ENCODE measurements around the gene GOLGA6B.
A peak's percentile ranks its signal among the peaks of the same experiment; 100 is the strongest.
"Not testable (repeated sequence)": the region's sequence is repeated elsewhere in the genome, so short reads cannot be mapped to it uniquely, and the experiment has no call there.

Gene GOLGA6B, protein sequence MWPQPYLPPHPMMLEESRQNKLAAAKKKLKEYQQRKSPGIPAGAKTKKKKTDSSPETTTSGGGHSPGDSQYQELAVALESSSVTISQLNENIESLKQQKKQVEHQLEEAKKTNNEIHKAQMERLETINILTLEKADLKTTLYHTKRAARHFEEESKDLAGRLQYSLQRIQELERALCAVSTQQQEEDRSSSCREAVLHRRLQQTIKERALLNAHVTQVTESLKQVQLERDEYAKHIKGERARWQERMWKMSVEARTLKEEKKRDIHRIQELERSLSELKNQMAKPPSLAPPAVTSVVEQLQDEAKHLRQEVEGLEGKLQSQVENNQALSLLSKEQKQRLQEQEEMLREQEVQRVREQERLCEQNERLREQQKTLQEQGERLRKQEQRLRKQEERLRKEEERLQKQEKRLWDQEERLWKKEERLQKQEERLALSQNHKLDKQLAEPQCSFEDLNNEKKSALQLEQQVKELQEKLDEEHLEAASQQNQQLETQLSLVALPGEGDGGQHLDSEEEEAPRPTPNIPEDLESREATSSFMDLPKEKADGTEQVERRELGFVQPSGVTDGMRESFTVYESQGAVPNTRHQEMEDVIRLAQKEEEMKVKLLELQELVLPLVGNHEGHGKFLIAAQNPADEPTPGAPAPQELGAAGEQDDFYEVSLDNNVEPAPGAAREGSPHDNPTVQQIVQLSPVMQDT

DNA sequence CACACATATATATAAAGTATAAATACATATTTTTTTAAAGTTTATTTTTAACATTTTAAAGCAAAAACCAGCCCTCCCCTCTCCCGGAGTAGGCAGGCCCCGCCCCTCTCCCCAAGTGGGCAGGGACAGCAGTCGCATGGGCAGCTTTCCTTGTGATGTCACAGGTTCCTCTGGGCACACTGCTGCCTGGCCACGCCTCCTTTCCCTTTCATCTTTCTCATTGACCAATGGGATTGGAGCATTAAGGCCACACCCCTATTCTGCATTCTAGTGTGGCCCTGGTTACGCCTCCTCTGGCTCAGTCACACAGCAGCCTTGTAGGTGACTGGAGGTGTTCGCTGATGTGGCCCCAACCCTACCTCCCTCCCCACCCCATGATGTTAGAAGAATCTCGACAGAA lies at the start of gene GOLGA6B:
GOLGA6B (plus strand) TSS at position 301 of the 400 bp plus-strand sequence; CDS start at position 342, 41 bp downstream.
- DNase-seq (ENCODE audit: low read depth) = not testable (repeated sequence)

DNA sequence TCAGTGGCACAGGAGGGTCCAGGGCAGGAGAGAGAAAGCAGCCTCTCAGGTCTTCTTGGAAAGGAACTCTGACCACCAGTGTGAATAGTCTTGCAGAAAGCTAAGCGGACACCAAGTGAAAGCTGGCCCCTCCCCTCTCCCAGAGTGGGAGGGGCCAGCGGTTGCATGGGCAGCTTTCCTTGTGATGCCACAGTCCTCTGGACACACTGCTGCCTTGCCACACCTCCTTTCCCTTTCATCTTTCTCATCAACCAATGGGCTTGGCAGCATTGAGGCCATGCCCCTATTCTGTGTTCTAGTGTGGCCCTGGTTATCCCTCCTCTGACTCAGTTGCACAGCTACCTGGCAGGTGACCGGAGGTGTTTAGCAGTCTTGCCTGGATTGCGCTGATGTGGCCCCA lies 49.7 kb upstream of the GOLGA6B start:
- DNase-seq (ENCODE audit: low read depth) = no peak

DNA sequence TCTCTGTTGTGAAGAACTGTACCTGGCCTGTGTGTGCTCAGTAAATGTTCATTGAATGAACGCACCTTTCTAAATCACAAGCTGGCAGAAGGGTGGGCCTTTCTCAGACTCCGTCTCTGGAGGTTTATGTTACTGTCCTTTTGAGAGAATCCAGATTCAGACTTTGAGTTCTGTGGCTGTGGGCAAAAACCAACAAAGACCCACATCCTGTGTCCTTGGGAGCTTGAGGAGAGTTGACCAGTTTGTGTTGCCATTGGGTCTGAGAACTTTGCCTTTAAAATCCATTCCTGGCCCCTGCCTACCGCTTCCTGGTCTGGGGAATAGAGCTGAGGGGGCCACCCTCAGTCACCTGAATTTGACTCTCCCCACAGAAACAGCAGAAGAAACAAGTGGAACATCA lies 46.4 kb upstream of the GOLGA6B start:
- DNase-seq (ENCODE audit: low read depth) = not testable (repeated sequence)

DNA sequence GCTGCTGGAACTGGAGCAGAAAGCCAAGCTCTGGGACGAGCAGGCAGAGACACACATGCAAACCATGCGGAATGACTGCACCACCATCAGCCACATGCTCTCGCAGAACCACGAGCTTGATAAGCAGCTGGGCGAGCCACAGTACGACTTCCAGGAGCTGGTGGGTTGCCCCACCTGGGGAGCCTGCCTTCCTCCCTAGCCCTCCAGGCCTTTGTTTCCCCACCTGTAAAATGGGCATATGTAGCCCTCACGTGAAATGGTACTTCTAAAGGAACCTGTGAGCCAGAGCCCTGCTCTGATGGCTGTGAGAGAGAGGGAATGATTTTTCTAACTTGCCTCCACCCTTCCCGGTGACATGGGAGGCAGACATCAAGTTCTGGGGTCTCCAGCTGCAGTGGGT lies 44.6 kb upstream of the GOLGA6B start:
- DNase-seq (ENCODE audit: low read depth) = no peak

DNA sequence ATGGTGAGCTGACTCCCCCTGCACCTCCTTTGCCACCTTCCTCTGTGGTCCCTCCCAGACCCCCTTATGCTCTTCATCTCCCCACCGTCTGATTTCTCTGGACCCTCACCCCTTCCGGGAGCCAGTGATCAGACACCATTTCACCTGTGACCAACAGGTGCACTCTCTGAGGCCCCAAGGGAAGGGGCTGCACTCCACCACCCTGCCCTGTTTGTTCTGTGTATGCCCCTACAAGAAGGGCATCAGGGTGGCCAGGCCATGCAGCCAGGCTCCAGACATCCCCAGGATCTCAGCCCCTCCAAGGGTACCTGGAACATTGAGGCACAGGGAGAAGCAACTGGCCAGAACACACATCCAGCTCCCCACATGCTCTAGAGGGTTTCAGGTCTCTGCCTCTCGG lies 42.2 kb upstream of the GOLGA6B start:
- DNase-seq (ENCODE audit: low read depth) = not testable (repeated sequence)

DNA sequence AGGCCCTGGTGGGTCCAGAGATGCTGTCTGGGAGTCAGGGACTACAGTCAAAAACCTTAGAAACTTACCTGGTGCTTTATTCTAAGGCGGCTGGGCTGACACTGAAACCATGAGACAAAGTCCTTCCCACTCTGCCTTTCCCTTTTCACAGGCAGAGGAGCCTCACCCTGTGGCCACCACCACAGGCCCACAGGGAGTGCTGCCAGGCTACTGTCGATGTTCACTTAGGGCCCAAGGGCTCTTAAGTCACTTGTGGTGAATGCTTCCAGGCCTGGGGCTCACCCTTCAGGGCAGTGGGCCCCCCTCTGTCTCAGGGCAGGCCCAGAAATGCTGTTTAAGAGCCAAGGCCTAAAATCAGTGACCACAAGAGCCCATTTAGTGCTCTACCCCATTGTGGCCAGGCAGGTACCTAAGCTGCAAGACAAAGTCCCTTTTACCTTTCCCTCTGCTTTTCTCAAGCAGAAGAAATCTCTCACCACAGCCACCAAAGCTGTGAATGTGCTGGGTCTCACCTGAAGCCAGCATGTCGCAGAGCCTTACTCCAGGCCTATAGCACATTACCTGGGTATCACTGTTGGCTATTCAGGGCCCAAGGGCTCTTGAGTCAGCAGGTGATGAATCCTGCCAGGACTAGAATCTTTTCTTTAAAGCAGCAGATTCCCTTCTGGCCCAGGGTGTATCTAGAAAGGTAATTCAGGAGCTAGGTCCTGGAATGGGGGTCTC lies 39.5 kb upstream of the GOLGA6B start:
- DNase-seq (ENCODE audit: low read depth) = no peak

DNA sequence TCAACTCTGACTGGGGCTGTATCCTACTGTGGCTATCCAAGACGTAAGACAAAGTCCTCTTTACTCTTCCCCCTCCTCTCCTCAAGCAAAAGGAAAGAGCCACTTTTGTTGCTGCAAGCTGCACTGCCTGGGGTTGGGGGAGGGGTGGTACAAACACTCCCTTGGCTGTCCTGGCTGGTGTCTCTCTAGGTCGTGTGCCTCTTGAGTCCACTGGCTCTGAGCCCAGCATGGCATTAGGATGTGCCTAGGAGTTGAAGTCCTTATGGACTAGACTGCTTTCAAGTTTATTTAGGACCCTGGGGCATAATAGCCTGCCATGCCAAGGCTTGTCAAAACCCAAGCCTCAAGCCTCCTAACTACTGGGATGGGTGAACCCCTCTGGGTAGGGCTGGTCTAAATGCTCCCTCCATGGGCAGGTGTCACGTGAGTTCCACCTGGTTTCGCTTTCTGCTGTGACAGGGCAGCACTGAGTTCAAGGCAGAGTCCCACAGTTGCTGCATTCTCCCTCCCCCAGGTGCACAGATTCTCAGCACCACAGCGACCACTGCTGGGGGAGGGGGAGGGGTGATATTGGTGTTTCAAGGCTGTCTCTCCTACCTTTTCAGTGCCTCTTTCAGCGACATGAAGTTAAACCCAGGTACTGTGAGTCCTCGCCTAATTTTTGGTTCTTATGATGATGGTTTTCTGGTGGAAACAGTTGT lies 38.8 kb upstream of the GOLGA6B start:
- DNase-seq (ENCODE audit: low read depth) = not testable (repeated sequence)

DNA sequence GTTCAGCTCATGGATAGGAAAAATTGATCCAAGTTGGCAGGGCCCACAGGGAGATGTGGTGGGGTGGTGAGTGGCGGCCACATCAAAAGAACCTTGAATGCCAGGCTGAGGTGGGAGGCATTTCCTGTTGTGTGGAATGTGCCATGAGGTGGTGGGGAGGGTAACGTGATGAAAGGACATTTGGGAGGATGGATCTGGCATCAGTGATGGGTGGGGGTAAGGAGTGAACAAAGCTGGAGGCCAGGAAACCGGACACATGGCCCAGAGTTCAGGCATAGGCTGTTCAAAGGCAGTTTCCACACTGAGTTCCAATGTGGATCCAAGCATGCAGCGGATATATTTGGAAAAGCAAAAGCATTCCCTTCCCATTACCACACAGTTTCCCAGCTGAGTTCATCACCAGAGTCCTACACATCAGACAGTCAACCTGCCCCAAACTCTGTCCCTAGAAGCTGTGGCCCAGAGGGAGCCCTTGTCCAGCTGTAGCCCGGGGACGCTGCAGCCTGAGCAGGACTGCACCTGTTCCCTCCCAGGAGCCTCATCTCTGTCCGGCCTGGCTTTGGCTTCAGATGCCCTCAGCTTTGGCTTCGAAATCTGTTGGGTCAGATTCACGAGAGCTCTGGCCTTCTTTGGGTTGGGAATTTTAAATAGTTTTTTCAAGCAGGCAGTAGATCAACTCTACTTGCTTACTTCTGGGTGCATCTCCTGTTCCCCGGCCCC lies 37.8 kb upstream of the GOLGA6B start:
- DNase-seq (ENCODE audit: low read depth) = no peak

DNA sequence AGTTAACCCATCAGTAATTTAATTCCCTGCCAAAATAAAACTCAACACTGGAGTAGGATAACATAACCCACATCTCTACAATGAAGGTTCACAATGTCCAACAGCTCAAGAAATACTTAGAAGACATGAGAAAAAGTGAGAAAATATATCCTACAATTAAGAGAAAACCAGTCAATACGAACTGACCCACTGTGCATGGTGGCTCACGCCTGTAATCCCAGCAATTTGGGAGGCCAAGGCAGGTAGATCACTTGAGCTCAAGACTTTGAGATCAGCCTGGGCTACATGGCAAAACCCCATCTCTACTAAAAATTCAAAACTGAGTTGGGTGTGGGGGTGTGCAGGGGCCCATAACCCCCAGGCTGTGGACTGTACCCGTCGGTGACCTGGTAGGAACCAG lies 30.6 kb upstream of the GOLGA6B start:
- DNase-seq (ENCODE audit: low read depth) = not testable (repeated sequence)

DNA sequence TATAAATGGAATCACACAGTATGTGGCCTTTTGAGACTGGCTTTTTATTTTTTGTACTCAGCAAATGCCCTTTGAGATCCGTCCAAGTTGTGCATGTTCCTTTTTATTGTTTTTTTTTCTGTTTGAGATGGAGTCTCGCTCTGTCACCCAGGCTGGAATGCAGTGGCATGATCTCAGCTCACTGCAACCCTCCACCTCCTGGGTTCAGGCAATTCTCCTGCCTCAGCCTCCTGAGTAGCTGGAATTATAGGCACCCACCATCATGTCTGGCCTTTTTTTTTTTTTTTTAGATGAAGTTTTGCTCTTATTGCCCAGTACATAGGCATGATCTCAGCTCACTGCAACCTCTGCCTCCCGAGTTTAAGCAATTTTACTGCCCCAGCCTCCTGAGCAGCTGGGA lies 28.3 kb upstream of the GOLGA6B start:
- DNase-seq (ENCODE audit: low read depth) = not testable (repeated sequence)

DNA sequence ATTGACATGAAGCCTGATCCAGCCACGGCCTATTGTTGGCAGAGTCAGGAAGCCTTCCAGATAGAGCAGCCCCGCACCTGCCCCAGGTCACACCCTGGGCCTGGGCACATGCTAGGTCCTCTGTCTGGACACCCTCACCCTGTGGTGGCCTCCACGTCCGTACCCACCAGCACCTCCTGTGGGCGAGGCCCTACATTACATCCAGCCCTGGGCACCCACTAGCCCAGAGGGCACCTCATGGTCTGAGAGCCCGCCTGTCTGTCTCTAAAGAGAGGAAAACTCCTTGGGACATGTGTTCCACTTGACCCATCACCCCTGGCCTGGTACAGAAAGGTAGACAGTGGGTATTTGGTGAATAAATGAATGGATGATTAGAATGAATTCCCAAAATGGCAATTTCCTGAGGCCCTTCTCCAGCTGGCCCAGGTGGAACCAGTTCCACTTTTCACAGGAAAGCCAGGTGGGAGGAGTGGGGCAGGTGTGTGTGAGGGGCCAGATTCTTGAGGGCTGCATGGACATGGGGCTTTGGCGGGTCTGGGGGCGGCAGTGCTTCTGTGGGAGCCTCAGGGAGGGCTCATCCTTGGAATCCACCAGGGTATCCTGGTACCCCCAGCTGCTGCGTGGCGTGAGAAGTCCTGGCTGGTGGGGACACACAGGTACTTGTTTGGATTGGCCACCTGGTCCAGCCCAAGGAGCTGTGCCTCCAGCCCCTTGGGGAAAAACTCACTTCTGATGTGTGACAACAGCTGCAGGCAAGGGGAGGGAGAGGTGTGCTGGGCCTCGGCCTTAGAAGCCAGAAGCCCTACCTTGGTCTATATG lies 26.0 kb upstream of the GOLGA6B start:
- not testable (repeated sequence) for DNase-seq (ENCODE audit: low read depth)

DNA sequence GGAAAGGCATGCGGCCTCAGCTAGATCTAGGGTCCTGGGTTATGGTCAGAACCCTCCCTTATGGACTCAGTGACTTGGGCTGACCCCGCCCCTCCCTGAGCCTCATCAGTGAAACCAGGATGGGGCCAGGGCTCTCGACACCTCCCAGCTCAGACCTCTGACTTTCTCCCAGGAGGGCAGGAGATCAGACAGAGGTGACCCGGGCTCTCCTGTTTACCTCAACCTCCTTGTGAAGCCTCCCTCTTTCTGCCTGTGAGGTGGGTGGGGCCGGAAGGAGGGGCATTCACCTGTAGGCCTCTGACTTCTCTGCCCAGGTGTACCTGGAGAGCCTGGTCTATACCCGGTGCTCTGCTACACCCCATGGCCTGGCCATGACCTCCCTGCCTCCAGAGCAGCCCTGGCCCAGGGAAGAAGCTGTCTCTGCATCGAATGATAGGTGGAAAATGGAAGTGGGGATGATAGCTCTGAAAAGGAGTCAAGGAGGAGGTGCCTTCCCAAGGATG lies 25.4 kb upstream of the GOLGA6B start:
- DNase-seq (ENCODE audit: low read depth) = not testable (repeated sequence)

DNA sequence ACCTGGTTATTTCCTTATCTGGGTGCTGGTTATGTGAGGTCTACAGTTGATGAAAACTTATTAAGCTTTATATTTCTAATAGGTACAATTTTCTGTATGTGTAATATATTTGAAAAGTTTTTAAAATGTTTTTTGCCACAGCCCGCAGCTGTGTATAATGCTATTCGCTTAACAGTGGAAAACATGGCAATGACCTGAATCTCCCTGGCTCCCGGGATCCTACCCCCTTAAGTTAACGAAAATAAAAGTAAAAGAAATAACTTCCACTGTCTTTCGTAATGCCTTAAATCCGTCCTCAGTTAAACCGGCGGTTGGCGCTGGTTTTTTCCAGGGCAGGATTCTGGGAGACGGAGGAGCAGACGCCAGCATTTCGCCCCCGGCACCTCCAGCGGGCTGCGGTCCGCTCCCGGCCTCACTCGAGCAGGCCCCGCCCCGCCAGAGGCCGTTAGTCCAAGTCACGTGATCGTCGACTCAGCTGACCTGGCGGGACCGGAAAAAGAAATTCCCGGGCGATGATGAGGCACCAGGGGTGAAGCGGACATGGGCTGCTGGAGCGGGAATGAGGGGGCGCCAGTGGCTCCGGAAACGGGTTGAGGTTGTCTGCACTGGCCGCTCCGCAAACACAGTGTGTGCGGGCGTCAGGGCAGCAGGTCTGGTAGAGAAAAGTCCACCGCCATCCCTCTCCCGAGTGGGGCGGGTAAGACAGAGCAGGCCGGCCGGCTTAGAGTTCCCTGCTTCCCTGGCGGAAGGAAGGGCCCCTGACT lies 17.8 kb upstream of the GOLGA6B start:
- peak; percentile 36 for DNase-seq (ENCODE audit: low read depth)

DNA sequence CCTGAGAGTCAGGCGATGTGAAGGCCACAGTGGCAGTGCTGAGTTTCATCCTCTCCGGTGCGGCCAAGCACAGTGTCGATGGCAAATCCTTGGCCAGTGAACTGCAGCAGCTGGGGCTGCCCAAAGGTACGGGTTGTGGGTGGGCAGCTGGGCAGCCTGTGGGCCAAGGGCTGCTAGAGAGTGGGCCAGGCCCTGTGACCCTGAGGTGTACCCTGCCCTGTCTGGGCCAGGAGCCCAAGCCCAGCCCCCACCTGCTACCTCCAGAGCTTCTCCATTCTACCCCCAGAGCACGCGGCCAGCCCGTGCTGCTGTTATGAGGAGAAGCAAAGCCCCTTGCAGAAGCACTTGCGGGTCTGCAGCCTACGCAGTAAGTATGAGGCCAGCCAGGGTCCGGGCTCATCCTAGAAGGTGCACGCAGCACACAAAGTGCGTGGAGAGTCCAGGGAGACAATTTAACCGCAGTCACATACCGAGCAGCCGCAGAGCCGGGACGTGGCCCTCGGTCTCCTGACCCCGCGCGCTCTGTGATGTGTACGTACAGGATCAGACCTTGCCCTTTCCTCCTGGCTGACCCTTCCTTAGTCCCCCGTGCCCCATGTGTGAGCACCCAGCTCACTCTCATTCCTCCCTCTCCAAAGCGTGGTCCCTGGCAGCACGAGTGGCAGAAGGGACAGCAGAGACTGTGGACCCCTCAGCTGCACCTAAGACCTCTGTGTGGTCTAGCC lies 14.6 kb upstream of the GOLGA6B start:
- not testable (repeated sequence) for DNase-seq (ENCODE audit: low read depth)

DNA sequence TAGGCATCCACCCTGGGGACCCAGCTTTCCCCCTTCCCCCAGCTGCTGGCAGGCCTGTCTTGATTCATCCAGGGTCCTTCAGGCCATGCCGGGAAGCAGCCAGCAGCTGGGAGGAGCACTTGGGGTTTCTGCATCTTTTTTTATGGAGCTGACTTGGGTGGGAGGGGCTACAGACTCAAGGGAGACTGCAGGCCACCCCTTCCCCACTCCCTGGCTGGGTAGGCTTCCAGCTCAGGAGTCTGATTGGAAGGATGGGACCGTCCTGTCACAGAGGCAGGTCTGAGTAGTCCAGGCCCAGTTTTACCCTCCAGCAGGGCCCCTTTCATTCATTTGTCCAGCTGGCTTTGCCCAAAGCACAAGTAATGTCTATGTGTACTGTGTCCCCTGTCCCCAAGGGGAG lies 12.2 kb upstream of the GOLGA6B start:
- DNase-seq (ENCODE audit: low read depth) = not testable (repeated sequence)

DNA sequence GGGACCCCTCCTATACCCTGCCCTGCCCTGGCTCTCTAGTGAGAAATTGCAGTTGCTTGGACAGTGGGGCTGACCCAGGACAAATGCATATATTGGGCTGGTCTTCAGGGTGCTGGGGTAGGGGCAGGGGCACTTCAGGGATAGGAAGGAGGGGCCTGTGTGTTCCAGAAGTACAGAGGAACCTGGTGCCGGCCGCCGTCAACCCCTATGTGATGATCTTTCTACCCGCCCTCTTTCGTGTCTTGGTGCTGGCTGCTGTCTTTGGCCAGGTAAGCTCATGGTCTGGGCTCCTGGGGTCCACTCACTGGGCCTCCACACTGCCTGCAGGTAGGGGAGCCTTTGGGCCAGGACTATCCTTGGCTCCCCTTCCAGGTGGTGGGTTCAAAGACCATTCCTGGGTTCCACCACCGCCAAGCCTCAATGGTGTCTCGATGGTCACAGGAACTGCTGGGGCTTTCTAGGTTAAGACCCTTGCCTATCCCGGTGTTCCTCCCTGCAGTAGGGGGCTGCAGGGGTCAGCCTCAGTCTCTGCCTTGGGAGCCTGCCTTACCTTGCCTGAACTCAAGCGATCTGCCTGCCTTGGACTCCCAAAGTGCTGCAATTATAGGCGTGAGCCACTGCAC lies 5.8 kb upstream of the GOLGA6B start:
- DNase-seq (ENCODE audit: low read depth) = not testable (repeated sequence)

DNA sequence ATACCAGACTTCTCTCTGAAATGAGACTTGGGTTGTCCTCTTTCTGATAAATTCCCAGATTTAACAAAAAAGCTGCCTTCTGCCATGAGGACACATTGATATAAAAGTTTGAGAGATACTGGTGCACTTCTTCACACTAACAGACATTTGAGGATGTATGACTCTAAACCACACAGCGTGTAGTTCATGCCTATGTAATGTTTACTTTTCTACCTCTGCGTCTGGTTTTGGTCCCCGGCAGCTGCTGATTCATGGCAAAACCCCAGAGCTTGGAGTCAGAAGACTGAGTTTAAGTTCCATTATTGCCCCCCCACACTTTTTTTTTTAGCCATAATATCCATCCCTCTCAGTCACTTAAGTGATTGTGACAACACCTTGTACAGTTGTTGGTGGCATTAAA lies 1.5 kb downstream of the GOLGA6B start:
- not testable (repeated sequence) for DNase-seq (ENCODE audit: low read depth)

DNA sequence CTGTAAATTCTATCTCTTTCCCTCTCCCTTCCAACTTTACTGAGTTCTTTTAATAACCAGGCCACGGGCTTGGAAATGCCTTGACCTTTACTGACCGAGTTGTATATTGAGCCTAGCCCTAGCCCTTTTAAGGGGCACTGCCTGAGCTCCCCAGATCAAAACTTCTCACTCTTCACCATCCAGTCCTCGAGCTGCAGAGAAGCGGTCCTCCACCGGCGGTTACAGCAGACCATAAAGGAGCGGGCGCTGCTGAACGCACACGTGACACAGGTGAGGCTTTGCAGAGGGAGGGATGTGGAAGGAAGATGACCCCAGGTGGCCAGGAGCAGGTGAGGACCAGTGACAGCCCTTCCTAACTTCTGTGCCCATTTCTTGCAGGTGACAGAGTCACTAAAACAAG lies 6.6 kb downstream of the GOLGA6B start:
- DNase-seq (ENCODE audit: low read depth) = not testable (repeated sequence)
